Glutamatergic neuron (in vitro differentiated cells): ENCODE data around the gene SORBS2. TPM values are rescaled to one million over a fixed set of nuclear protein-coding genes. Genes with fewer than 3 reads are reported as not detected.

Source experiments
- DNase-seq: peaks from one replicate; pipeline ENCODE4 v3.0.0; 2022
- H3K27ac Mint-ChIP-seq: one replicate; pipeline ENCODE4 v1.8.0; 2020; ENCODE audit warnings: mild to moderate bottlenecking, mixed read lengths, inconsistent platforms; ENCODE audit not compliant: unreplicated experiment
- H3K27me3 Mint-ChIP-seq: one replicate; pipeline ENCODE4 v1.8.0; 2020; ENCODE audit warnings: mild to moderate bottlenecking, moderate library complexity, mixed read lengths, inconsistent platforms; ENCODE audit not compliant: unreplicated experiment
- H3K36me3 Mint-ChIP-seq: one replicate; pipeline ENCODE4 v1.8.0; 2020; ENCODE audit warnings: mild to moderate bottlenecking, mixed read lengths, inconsistent platforms; ENCODE audit not compliant: unreplicated experiment
- H3K4me1 Mint-ChIP-seq: one replicate; pipeline ENCODE4 v1.8.0; 2020; ENCODE audit warnings: mild to moderate bottlenecking, low read depth, mixed read lengths, inconsistent platforms; ENCODE audit not compliant: unreplicated experiment
- H3K4me3 Mint-ChIP-seq: one replicate; pipeline ENCODE4 v1.8.0; 2020; ENCODE audit warnings: mild to moderate bottlenecking, mixed read lengths, inconsistent platforms; ENCODE audit not compliant: unreplicated experiment
- H3K9me3 Mint-ChIP-seq: one replicate; pipeline ENCODE4 v1.8.0; 2020; ENCODE audit warnings: mild to moderate bottlenecking, moderate library complexity, mixed read lengths, inconsistent platforms; ENCODE audit not compliant: unreplicated experiment
- CTCF ChIP-seq: fragments of 200-600 bp; sonication (generic); IDR thresholded peaks from one replicate; pipeline ENCODE4 v1.5.0; 2021; ENCODE audit not compliant: partially characterized antibody, unreplicated experiment
- total RNA-seq: library from RNA; stranded (reverse); fragmentation: NEBNext Ultra II Directional; extraction: Animal tissue kit (Norgen Biotek cat#: 25700); gene quantifications from one replicate; pipeline ENCODE4 v1.2.1, GENCODE V29; 2021; ENCODE audit not compliant: unreplicated experiment

The SORBS2 gene
- total RNA-seq, 1 donor from 2014 or later = 95.5 TPM

- peaks cover 45% of the 10 kb centered on the region for H3K4me1 Mint-ChIP-seq
Observed at GRCh38 chr4:185810746-185811508, 1.1 kb downstream of the SORBS2 start.

GRCh38 chr4:185809533-185810071, 2.4 kb downstream of the SORBS2 start:
- peak overlapping the region; percentile 56 for H3K27ac Mint-ChIP-seq
- peak overlapping the region; percentile 67 for H3K4me3 Mint-ChIP-seq
- H3K27me3 Mint-ChIP-seq = no peaks in the 10 kb centered on the region
- DNase-seq = no peak
- no peaks in the 10 kb centered on the region for H3K36me3 Mint-ChIP-seq
- peaks cover 45% of the 10 kb centered on the region for H3K4me1 Mint-ChIP-seq
- no peak for TF ChIP-seq CTCF
- peaks cover 3% of the 10 kb centered on the region for H3K9me3 Mint-ChIP-seq

More at GRCh38 chr4:185810746-185811508, 1.1 kb downstream of the SORBS2 start:
- peaks cover 3% of the 10 kb centered on the region for H3K9me3 Mint-ChIP-seq
- no peaks in the 10 kb centered on the region for H3K27me3 Mint-ChIP-seq
- H3K36me3 Mint-ChIP-seq = no peaks in the 10 kb centered on the region
- TF ChIP-seq CTCF = no peak
- peak overlapping the region; percentile 88 for H3K4me3 Mint-ChIP-seq
- peak overlapping the region; percentile 95 for H3K27ac Mint-ChIP-seq
- DNase-seq = no peak

- TF ChIP-seq CTCF = no peak
- H3K27ac Mint-ChIP-seq = peak overlapping the region; percentile 39
- peaks cover 3% of the 10 kb centered on the region for H3K9me3 Mint-ChIP-seq
- peak overlapping the region; percentile 21 for H3K4me3 Mint-ChIP-seq
- DNase-seq = no peak
- peaks cover 44% of the 10 kb centered on the region for H3K4me1 Mint-ChIP-seq
- no peaks in the 10 kb centered on the region for H3K36me3 Mint-ChIP-seq
- H3K27me3 Mint-ChIP-seq = no peaks in the 10 kb centered on the region
Observed at GRCh38 chr4:185809121-185809520, 2.9 kb downstream of the SORBS2 start.

- DNase-seq = no peak
- no peaks in the 10 kb centered on the region for H3K27me3 Mint-ChIP-seq
- no peak for TF ChIP-seq CTCF
- H3K4me3 Mint-ChIP-seq = no peak overlapping the region
- H3K9me3 Mint-ChIP-seq = no peaks in the 10 kb centered on the region
- H3K27ac Mint-ChIP-seq = no peak overlapping the region
- H3K4me1 Mint-ChIP-seq = peaks cover 22% of the 10 kb centered on the region
- no peaks in the 10 kb centered on the region for H3K36me3 Mint-ChIP-seq
Observed at GRCh38 chr4:185805979-185806378, 6.0 kb downstream of the SORBS2 start.

- Mint-ChIP-seq H3K36me3 (no peaks in the 10 kb centered on the region), H3K27ac (no peak overlapping the region), H3K27me3 (no peaks in the 10 kb centered on the region), H3K4me3 (no peak overlapping the region), H3K4me1 (peaks cover 16% of the 10 kb centered on the region), H3K9me3 (no peaks in the 10 kb centered on the region)
- TF ChIP-seq CTCF = no peak
- DNase-seq = no peak
Observed at GRCh38 chr4:185805262-185805802, 6.7 kb downstream of the SORBS2 start.
